ENCODE data around the gene UBE2J2.
A peak's percentile ranks its signal among the peaks of the same experiment; 100 is the strongest.

The UBE2J2 gene

DNA sequence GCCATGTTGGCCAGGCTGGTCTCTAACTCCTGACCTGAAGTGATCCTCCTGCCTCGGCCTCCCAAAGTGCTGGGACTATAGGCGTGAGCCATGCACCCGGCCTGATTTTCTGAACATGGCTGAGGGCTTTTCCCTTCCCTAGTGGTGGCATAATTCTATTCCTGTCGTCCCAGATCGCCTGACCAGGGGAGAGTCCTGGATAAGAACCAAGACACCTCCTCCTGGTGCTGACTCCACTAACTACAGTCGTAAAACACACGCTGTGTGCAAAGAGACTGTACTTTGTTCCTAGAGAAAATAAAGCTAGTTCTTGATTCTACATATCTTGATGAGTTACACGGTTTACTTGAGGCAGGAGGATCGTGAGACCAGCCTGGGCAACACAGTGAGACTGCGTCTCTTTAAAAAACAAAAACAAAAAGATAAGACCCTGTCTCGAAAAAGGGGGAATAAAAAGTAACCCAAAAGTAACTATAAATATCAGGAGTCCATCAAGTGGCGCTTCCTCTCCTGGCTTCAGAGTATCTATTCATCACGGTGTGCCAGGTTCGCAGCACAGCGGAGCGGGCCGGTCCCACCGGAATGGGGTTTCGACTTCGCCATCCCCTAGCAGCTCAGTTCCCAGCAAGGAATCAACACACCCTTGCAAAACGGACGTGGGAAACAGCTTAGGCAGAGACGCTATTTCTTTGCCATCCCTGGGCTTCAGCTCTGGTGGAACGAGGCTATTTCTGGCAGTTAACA is 42.8 kb downstream of the UBE2J2 start:
- TF ChIP-seq RAD21 (IDR thresholded peaks at IDR 0.05; ENCODE audit: low read depth): no peak; the same call in 1 of the 2 replicates
- TF ChIP-seq NFIC (IDR thresholded peaks at IDR 0.05): peak; percentile 27; the same call in 1 of the 2 replicates

DNA sequence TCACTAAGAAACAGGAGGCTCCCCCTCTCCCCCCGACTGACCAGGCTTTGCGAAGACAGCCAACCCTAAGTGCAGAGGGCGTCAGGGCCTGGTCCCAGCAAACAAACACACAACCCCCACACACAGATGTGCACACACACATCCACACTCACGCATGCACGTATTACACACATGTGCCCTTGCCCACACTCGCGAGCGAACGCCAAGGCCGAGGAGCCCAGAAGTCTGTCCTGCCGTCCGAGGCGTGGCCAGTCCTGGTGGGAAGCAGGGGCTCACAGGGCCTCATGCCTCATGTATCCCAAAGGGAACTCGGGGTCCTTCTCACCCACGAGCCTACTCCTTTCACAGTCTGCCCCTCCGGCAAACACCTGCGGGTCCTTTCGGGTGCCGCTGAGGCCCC is 43.9 kb downstream of the UBE2J2 start:
- TF ChIP-seq CEBPB (IDR thresholded peaks at IDR 0.05) (no peak), EP300 (IDR thresholded peaks at IDR 0.05; ENCODE audit: borderline replicate concordance) (no peak), CREB1 (IDR thresholded peaks at IDR 0.05; ENCODE audit: low read depth) (no peak), ZBTB7A (IDR thresholded peaks at IDR 0.05; ENCODE audit: low read depth) (no peak), TEAD4 (IDR thresholded peaks at IDR 0.05) (no peak), TCF12 (IDR thresholded peaks at IDR 0.05; ENCODE audit: low read depth) (no peak), YY1 (IDR thresholded peaks at IDR 0.05; ENCODE audit: low read depth) (no peak), FOXM1 (IDR thresholded peaks at IDR 0.05; ENCODE audit: borderline replicate concordance, low read depth) (no peak), TAF1 (IDR thresholded peaks at IDR 0.05; ENCODE audit: low read depth) (no peak), NFIC (IDR thresholded peaks at IDR 0.05) (no peak), EGR1 (IDR thresholded peaks at IDR 0.05) (no peak), RAD21 (IDR thresholded peaks at IDR 0.05; ENCODE audit: low read depth) (no peak)
- TF ChIP-seq, protein P1, sequence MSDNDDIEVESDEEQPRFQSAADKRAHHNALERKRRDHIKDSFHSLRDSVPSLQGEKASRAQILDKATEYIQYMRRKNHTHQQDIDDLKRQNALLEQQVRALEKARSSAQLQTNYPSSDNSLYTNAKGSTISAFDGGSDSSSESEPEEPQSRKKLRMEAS (IDR thresholded peaks at IDR 0.05): no peak
- TF ChIP-seq, protein P2, sequence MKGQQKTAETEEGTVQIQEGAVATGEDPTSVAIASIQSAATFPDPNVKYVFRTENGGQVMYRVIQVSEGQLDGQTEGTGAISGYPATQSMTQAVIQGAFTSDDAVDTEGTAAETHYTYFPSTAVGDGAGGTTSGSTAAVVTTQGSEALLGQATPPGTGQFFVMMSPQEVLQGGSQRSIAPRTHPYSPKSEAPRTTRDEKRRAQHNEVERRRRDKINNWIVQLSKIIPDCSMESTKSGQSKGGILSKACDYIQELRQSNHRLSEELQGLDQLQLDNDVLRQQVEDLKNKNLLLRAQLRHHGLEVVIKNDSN (IDR thresholded peaks at IDR 0.05): no peak
- TF ChIP-seq, protein P3, sequence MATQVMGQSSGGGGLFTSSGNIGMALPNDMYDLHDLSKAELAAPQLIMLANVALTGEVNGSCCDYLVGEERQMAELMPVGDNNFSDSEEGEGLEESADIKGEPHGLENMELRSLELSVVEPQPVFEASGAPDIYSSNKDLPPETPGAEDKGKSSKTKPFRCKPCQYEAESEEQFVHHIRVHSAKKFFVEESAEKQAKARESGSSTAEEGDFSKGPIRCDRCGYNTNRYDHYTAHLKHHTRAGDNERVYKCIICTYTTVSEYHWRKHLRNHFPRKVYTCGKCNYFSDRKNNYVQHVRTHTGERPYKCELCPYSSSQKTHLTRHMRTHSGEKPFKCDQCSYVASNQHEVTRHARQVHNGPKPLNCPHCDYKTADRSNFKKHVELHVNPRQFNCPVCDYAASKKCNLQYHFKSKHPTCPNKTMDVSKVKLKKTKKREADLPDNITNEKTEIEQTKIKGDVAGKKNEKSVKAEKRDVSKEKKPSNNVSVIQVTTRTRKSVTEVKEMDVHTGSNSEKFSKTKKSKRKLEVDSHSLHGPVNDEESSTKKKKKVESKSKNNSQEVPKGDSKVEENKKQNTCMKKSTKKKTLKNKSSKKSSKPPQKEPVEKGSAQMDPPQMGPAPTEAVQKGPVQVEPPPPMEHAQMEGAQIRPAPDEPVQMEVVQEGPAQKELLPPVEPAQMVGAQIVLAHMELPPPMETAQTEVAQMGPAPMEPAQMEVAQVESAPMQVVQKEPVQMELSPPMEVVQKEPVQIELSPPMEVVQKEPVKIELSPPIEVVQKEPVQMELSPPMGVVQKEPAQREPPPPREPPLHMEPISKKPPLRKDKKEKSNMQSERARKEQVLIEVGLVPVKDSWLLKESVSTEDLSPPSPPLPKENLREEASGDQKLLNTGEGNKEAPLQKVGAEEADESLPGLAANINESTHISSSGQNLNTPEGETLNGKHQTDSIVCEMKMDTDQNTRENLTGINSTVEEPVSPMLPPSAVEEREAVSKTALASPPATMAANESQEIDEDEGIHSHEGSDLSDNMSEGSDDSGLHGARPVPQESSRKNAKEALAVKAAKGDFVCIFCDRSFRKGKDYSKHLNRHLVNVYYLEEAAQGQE (IDR thresholded peaks at IDR 0.05; ENCODE audit: low read depth): no peak

DNA sequence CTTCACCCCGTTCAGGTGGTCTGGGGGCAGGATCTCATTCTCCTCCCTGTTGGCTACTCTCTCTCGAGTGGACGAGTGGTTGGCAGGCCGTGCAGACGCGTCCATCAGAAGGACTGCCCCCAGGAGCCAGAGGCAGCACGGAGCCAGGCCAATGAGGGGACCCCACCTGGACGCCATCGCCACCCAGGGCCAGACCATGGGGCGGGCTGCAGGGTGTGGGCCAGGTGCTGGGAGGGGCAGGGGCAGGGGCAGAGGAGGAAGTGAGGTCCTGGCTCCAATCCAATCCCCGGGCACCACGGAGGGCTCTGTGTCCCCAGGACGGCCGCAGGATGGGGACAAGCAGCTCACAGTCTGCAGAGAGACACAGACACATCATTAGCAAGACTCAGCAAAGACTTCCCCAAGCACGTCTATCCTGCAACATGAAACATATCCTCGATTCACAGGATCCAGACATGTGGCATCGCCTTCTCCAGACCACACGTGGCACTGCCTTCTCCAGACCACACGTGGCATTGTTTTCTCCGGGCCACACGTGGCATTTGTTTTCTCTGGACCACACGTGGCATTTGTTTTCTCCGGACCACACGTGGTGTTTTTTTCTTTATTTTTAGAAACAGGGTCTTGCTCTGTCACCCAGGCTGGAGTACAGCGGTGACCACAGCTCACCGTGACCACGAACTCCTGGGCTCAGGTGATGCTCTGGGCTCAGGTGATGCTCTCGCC is 44.9 kb downstream of the UBE2J2 start:
- no peak for TF ChIP-seq TAF1 (IDR thresholded peaks at IDR 0.05; ENCODE audit: low read depth)
- TF ChIP-seq ZBTB7A (IDR thresholded peaks at IDR 0.05; ENCODE audit: low read depth): no peak
- TF ChIP-seq, protein P1 (IDR thresholded peaks at IDR 0.05): no peak
- no peak for TF ChIP-seq TCF12 (IDR thresholded peaks at IDR 0.05; ENCODE audit: low read depth)
- no peak for TF ChIP-seq CEBPB (IDR thresholded peaks at IDR 0.05)
- TF ChIP-seq, protein P2 (IDR thresholded peaks at IDR 0.05): no peak
- no peak for TF ChIP-seq CREB1 (IDR thresholded peaks at IDR 0.05; ENCODE audit: low read depth)
- TF ChIP-seq RAD21 (IDR thresholded peaks at IDR 0.05; ENCODE audit: low read depth): no peak
- TF ChIP-seq FOXM1 (IDR thresholded peaks at IDR 0.05; ENCODE audit: borderline replicate concordance, low read depth): no peak
- TF ChIP-seq, protein P3 (IDR thresholded peaks at IDR 0.05; ENCODE audit: low read depth): no peak
- TF ChIP-seq EGR1 (IDR thresholded peaks at IDR 0.05): no peak
- TF ChIP-seq EP300 (IDR thresholded peaks at IDR 0.05; ENCODE audit: borderline replicate concordance): no peak
- TF ChIP-seq TEAD4 (IDR thresholded peaks at IDR 0.05): no peak
- no peak for TF ChIP-seq YY1 (IDR thresholded peaks at IDR 0.05; ENCODE audit: low read depth)
- TF ChIP-seq NFIC (IDR thresholded peaks at IDR 0.05): no peak

- no peak for TF ChIP-seq CEBPB (IDR thresholded peaks at IDR 0.05)
- TF ChIP-seq, protein P1 (IDR thresholded peaks at IDR 0.05): no peak
Observed at GRCh38 chr1:1228187-1228586, 45.5 kb downstream of the UBE2J2 start.

DNA sequence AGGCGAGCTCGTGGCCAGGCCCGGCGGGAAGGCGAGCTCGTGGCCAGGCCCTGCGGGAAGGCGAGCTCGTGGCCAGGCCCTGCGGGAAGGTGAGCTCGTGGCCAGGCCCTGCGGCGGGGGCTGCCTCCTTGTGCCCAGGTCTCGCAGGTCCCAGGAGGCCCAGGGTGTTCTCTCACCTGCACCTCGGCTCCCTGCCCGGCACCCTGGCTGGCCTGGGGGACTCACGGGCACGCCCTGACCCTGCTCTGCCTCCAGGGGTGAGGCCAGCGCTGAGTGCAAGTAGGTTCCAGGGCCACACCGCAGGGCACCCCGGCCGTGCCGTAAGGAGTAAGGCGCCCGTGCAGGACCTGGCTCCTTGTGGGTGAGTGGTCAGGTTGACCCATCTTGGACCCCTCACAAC is 46.3 kb downstream of the UBE2J2 start:
- TF ChIP-seq EP300 (IDR thresholded peaks at IDR 0.05; ENCODE audit: borderline replicate concordance) (no peak), YY1 (IDR thresholded peaks at IDR 0.05; ENCODE audit: low read depth) (no peak), TCF12 (IDR thresholded peaks at IDR 0.05; ENCODE audit: low read depth) (no peak), CEBPB (IDR thresholded peaks at IDR 0.05) (no peak), TEAD4 (IDR thresholded peaks at IDR 0.05) (no peak), ZBTB7A (IDR thresholded peaks at IDR 0.05; ENCODE audit: low read depth) (no peak), TAF1 (IDR thresholded peaks at IDR 0.05; ENCODE audit: low read depth) (no peak), RAD21 (IDR thresholded peaks at IDR 0.05; ENCODE audit: low read depth) (no peak), FOXM1 (IDR thresholded peaks at IDR 0.05; ENCODE audit: borderline replicate concordance, low read depth) (no peak), EGR1 (IDR thresholded peaks at IDR 0.05) (no peak)
- TF ChIP-seq, protein P3 (IDR thresholded peaks at IDR 0.05; ENCODE audit: low read depth): no peak
- TF ChIP-seq, protein P1 (IDR thresholded peaks at IDR 0.05): no peak
- TF ChIP-seq, protein P2 (IDR thresholded peaks at IDR 0.05): no peak
